ENCODE results near the gene CD27.
"Not testable (repeated sequence)": the region's sequence is repeated elsewhere in the genome, so short reads cannot be mapped to it uniquely, and the experiment has no call there.

CD27 gene

DNA sequence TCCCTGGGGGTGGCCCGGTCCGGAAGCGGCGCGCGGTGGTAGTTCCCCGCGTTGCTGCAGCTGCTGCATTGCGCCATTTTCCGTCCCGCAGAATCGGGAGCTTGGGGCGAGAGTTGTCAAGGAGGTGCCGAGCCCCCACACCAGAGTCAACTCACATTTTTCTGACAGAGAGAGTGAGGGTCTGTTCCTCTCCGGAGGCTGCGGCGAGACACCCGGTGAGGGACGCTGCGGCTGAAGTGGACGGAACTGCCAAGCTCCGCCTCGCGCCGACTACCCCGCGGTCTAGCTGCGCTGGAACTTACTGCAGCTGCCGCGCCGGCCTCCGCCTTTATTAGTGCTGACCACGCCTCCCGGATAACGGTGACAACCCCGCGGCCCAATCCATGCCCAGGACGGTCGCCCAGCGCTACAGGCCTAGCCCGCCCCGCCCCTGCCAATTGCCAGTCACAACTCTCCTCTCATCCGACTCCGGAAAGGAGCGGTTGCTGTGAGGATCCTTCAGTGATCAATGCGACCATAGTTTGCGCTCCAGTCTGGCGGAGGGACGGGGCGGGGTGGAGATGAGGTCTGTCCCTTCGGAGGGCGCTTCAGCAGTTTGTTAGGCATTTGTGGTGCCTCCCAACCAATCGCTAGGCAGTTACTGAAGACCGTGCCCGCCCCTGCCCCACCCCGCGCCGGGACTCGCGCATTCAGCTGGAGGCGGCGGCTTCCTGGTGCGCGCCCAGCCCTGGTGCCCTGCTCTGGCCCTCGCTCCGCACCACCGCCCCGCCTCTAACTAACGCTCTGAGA is 25.8 kb downstream of the CD27 start, which contains the start of gene VAMP1:
Gene VAMP1 (minus strand): TSS at position 303 of the 789 bp plus-strand sequence. CDS start 146 bp downstream, at position 157.
- Histone ChIP-seq H3K27me3 (ENCODE audit: insufficient read depth, poor library complexity, severe bottlenecking) (no peaks in the 10 kb centered on the region), H3K4me3 (replicated peaks; ENCODE audit: insufficient read depth, low read length) (peak within 1 kb of the TSS; percentile 77), H3K27ac (replicated peaks) (peak within 1 kb of the TSS; percentile 83)
- peak; percentile 94 to 99 for DNase-seq (ENCODE audit: low read depth in 1 of 2, low spot score in 1 of 2)
- TF ChIP-seq, protein P1, sequence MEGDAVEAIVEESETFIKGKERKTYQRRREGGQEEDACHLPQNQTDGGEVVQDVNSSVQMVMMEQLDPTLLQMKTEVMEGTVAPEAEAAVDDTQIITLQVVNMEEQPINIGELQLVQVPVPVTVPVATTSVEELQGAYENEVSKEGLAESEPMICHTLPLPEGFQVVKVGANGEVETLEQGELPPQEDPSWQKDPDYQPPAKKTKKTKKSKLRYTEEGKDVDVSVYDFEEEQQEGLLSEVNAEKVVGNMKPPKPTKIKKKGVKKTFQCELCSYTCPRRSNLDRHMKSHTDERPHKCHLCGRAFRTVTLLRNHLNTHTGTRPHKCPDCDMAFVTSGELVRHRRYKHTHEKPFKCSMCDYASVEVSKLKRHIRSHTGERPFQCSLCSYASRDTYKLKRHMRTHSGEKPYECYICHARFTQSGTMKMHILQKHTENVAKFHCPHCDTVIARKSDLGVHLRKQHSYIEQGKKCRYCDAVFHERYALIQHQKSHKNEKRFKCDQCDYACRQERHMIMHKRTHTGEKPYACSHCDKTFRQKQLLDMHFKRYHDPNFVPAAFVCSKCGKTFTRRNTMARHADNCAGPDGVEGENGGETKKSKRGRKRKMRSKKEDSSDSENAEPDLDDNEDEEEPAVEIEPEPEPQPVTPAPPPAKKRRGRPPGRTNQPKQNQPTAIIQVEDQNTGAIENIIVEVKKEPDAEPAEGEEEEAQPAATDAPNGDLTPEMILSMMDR (IDR thresholded peaks at IDR 0.05; ENCODE audit: insufficient read depth, low read length), result no peak
- TF ChIP-seq POLR2AphosphoS5 (IDR thresholded peaks at IDR 0.05; ENCODE audit: low read depth) (peak; percentile 99), SPI1 (IDR thresholded peaks at IDR 0.05; ENCODE audit: borderline replicate concordance, low read depth) (no peak), GABPA (IDR thresholded peaks at IDR 0.05; ENCODE audit: low read depth) (0 out of 2 replicates have a peak, but pooled peaks have one; percentile 23)
- TF ChIP-seq, protein P2, sequence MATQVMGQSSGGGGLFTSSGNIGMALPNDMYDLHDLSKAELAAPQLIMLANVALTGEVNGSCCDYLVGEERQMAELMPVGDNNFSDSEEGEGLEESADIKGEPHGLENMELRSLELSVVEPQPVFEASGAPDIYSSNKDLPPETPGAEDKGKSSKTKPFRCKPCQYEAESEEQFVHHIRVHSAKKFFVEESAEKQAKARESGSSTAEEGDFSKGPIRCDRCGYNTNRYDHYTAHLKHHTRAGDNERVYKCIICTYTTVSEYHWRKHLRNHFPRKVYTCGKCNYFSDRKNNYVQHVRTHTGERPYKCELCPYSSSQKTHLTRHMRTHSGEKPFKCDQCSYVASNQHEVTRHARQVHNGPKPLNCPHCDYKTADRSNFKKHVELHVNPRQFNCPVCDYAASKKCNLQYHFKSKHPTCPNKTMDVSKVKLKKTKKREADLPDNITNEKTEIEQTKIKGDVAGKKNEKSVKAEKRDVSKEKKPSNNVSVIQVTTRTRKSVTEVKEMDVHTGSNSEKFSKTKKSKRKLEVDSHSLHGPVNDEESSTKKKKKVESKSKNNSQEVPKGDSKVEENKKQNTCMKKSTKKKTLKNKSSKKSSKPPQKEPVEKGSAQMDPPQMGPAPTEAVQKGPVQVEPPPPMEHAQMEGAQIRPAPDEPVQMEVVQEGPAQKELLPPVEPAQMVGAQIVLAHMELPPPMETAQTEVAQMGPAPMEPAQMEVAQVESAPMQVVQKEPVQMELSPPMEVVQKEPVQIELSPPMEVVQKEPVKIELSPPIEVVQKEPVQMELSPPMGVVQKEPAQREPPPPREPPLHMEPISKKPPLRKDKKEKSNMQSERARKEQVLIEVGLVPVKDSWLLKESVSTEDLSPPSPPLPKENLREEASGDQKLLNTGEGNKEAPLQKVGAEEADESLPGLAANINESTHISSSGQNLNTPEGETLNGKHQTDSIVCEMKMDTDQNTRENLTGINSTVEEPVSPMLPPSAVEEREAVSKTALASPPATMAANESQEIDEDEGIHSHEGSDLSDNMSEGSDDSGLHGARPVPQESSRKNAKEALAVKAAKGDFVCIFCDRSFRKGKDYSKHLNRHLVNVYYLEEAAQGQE (IDR thresholded peaks at IDR 0.05; ENCODE audit: insufficient replicate concordance, low read depth), result peak; percentile 64

DNA sequence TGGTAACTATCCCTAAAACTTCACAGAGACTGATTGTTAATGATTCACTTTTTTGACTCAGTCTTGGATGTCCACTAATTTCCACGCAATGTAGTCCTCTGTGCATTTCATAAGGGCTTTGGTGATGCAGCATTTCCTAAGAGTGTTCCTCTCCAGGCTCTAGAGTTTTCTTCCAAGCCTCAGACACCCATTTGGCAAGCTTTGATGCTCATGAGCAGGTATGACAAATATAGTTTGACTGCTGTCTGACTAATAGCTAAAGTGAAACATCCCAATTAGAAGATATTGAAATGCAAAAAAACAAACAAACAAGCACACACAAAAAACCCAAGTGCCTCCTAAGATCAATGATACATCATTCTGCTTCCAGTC is 27.2 kb downstream of the CD27 start:
- no peak overlapping the region for H3K4me3 ChIP-seq (replicated peaks; ENCODE audit: insufficient read depth, low read length)
- peak in 1 of 2 experiments; percentile 64 for DNase-seq (ENCODE audit: low read depth in 1 of 2, low spot score in 1 of 2)
- no peak overlapping the region for H3K27ac ChIP-seq (replicated peaks)
- H3K27me3 ChIP-seq (ENCODE audit: insufficient read depth, poor library complexity, severe bottlenecking), result no peaks in the 10 kb centered on the region
- TF ChIP-seq, protein P1 (IDR thresholded peaks at IDR 0.05; ENCODE audit: insufficient read depth, low read length), result no peak
- TF ChIP-seq SPI1 (IDR thresholded peaks at IDR 0.05; ENCODE audit: borderline replicate concordance, low read depth), result no peak
- TF ChIP-seq GABPA (IDR thresholded peaks at IDR 0.05; ENCODE audit: low read depth), result no peak
- TF ChIP-seq, protein P2 (IDR thresholded peaks at IDR 0.05; ENCODE audit: insufficient replicate concordance, low read depth), result no peak
- TF ChIP-seq POLR2AphosphoS5 (IDR thresholded peaks at IDR 0.05; ENCODE audit: low read depth), result no peak

DNA sequence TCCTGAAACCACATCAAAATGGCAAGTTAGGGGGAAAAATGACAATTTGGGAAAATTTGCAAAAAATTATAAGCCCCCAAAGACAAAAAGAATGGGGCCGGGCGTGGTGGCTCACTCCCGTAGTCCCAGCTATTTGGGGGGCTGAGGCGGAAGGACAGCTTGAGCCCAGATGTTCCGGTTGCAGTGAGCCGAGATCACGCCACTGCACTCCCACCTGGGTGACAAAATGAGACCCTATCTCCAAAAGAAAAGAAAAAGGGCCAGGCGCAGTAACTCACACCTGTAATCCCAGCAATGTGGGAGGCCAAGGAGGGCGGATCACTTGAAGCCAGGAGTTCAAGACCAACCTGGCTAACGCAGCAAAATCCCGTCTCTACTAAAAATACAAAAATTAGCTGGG is 27.7 kb downstream of the CD27 start:
- Histone ChIP-seq H3K27me3 (ENCODE audit: insufficient read depth, poor library complexity, severe bottlenecking) (no peaks in the 10 kb centered on the region), H3K27ac (replicated peaks) (no peak overlapping the region), H3K4me3 (replicated peaks; ENCODE audit: insufficient read depth, low read length) (no peak overlapping the region)
- no peak for DNase-seq (ENCODE audit: low read depth in 1 of 2, low spot score in 1 of 2)
- TF ChIP-seq, protein P2 (IDR thresholded peaks at IDR 0.05; ENCODE audit: insufficient replicate concordance, low read depth), result no peak
- TF ChIP-seq GABPA (IDR thresholded peaks at IDR 0.05; ENCODE audit: low read depth) (no peak), POLR2AphosphoS5 (IDR thresholded peaks at IDR 0.05; ENCODE audit: low read depth) (no peak), SPI1 (IDR thresholded peaks at IDR 0.05; ENCODE audit: borderline replicate concordance, low read depth) (no peak)
- TF ChIP-seq, protein P1 (IDR thresholded peaks at IDR 0.05; ENCODE audit: insufficient read depth, low read length), result no peak

DNA sequence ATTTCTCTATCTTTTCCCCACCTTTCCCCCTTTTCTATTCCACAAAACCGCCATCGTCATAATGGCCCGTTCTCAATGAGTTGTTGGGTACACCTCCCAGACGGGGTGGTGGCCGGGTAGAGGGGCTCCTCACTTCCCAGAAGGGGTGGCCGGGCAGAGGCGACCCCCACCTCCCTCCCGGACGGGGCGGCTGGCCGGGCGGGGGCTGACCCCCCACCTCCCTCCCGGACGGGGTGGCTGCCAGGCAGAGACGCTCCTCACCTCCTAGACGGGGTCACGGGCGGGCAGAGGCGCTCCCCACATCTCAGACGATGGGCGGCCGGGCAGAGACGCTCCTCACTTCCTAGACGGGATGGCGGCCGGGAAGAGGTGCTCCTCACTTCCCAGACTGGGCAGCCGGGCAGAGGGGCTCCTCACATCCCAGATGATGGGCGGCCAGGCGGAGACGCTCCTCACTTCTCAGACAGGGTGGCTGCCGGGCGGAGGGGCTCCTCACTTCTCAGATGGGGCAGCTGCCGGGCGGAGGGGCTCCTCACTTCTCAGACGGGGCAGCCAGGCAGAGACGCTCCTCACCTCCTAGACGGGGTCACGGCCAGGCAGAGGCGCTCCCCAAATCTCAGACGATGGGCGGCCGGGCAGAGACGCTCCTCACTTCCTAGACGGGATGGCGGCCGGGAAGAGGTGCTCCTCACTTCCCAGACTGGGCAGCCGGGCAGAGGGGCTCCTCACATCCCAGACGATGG is 30.6 kb downstream of the CD27 start:
- not testable (repeated sequence) for H3K27ac ChIP-seq (replicated peaks); H3K27me3 ChIP-seq (ENCODE audit: insufficient read depth, poor library complexity, severe bottlenecking); H3K4me3 ChIP-seq (replicated peaks; ENCODE audit: insufficient read depth, low read length); DNase-seq (ENCODE audit: low read depth in 1 of 2, low spot score in 1 of 2)

All from HL-60 (cell line).